Epidermal melanocyte (primary cell): ENCODE measurements around the gene HMGA1.
"Not testable (repeated sequence)": the region's sequence is repeated elsewhere in the genome, so short reads cannot be mapped to it uniquely, and the experiment has no call there.

Source experiments
- DNase-seq: peaks from one replicate; pipeline ENCODE4 v3.0.0; 2011; ENCODE audit warnings: low spot score; ENCODE audit not compliant: insufficient read length

HMGA1 gene

DNA sequence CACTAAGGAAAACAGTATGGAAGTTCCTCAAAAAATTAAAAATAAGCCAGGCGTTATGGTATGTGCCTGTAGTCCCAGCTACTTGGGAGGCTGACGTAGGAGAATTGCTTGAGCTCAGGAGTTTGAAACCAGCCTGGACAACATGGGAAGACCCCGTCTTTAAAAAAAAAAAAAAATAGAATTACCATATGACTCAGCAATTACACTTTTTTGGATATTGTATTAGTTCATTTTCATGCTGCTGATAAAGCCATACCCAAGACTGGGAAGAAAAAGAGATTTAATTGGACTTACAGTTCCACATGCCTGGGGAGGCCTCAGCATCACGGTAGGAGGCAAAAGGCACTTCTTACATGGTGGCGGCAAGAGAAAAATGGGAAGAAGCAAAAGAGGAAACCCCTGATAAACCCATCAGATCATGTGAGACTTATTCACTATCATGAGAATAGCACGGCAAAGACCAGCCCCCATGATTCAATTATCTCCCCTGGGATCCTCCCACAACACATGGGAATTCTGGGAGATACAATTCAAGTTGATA, 22.9 kb downstream of the HMGA1 start:
- no peak for DNase-seq

DNA sequence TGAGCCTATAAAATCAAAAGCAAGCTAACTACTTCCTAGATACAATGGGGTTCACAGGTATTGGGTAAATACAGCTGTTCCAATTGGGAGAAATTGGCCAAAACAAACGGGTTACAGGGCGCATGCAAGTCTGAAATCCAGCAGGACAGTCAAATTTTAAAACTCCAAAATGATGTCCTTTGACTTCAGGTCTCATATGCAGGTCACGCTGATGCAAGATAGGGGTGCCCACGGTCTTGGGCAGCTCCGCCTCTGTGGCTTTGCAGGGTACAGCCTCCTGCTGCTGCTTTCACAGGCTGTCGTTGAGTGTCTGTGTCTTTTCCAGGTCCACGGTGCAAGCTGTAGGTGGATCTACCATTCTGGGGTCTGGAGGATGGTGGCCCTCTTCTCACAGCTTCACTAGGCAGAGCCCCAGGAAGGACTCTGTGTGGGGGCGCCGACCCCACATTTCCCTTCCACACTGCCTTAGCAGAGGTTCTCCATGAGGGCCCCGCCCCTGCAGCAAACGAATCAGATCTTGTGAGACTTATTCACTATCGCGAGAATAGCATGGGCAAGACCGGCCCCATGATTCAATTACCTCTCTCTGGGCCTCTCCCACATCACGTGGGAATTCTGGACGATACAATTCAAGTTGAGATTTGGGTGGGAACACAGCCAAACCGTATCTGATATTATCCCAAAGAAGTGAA, 24.0 kb downstream of the HMGA1 start:
- DNase-seq, result no peak

DNA sequence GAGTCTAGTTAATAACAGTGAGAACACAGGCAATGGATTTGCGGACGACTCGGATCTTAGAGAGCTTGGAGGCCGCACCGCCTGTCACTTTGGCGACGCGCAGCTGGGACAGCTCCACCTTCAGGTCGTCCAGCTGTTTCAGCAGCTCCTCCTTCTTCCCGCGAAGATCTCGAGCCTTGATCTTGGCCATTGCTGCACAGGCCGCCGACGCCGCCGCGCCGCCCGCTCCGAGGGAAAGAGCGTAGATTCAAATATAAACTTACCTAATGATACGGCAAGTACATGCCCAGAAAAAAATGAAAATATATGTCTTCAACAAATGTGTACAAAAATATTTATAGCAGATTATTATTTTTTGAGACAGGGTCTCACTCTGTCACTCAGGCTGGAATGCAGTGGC, 26.8 kb downstream of the HMGA1 start:
- DNase-seq, result not testable (repeated sequence)

DNA sequence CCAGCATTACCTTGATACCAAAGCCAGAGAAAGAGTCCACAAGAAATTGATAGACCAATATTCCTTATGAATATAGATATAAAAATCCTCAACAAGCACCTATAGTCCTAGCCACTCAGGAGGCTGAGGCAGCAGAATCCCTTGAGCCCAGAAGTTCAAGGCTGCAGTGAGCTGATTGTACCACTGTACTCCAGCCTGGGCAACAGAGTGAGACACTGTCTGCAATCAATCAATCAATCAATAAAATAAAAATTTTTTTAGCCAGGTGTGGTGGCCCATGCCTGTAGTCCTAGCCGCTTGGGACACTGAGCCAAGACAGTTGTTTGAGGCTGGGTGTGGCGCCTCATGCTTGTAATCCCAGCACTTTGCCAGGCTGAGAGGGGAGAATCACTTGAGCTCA, 31.1 kb downstream of the HMGA1 start:
- DNase-seq, result no peak

DNA sequence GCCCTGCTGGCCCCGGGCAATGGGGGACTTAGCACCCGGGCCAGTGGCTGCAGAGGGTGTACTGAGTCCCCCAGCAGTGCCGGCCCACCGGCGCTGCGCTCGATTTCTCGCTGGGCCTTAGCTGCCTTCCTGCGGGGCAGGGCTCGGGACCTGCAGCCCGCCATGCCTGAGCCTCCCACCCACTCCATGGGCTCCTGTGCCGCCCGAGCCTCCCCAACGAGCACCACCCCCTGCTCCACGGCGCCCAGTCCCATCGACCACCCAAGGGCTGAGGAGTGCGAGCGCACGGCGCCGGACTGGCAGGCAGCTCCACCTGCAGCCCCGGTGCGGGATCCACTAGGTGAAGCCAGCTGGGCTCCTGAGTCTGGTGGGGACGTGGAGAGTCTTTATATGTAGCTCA, 32.5 kb downstream of the HMGA1 start:
- not testable (repeated sequence) for DNase-seq

DNA sequence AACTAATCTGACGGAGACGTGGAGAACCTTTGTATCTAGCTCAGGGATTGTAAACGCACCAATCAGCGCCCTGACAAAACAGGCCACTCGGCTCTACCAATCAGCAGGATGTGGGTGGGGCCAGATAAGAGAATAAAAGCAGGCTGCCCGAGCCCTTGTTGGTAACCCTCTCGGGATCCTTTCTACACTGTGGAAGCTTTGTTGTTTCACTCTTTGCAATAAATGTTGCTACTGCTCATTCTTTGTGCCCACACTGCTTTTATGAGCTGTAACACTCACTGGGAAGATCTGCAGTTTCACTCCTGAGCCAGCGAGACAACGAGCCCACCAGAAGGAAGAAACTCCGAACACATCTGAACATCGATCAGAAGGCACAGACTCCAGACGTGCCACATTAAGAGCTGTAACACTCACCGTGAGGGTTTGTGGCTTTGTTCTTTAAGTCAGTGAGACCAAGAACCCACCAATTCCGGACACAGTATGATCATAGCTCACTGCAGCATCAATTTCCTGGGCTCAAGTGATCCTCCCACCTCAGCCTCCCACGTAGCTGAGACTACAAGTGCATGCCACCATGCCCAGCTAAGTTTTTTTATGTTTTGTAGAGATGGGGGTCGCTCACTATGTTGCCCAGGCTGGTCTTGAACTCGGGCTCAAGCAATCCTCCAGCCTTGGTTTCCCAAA, 33.1 kb downstream of the HMGA1 start:
- not testable (repeated sequence) for DNase-seq

DNA sequence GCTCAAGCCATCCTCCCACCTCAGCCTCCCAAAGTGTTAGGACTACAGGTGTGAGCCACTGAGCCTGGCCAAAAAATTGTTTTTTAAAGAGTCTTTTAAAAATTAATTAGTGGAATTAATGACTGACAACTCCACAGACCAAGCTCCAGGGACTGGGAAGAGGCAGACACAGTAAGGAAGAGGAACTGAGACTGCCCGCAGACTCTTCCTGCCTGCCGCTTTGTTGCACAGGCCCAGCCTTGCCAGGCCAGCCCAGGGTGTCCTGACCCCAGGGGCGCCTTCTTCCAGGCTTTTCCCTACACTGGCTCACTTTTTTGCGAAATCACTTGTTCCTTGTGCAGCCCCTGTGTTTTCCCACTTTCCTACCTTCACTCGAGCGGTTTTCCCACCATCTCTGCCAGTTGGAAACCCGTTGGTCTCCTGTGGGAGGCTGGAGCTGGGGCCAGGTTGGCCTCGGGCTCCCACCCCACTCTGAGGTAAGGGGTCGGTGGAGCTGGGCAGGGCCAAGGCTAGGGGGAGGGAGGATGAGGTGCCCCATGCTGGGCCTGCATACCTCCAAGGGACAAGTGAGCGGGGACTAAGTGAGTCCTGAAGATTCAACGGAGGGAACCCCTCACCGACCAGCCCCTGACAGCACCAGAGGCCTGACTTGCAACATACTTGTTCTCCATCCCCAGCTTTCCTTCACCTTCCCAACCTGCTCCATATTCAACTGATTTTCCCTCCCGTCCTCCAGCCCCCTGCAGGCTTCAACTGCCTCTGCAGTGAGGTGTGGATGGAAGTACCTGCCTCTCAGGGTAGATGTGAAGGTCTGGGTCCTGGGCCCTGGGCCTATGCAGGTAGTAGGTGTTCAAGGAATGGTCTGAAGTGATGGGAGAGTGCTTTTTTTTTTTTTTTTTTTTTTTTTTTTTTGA, 35.6 kb downstream of the HMGA1 start:
- DNase-seq, result no peak

DNA sequence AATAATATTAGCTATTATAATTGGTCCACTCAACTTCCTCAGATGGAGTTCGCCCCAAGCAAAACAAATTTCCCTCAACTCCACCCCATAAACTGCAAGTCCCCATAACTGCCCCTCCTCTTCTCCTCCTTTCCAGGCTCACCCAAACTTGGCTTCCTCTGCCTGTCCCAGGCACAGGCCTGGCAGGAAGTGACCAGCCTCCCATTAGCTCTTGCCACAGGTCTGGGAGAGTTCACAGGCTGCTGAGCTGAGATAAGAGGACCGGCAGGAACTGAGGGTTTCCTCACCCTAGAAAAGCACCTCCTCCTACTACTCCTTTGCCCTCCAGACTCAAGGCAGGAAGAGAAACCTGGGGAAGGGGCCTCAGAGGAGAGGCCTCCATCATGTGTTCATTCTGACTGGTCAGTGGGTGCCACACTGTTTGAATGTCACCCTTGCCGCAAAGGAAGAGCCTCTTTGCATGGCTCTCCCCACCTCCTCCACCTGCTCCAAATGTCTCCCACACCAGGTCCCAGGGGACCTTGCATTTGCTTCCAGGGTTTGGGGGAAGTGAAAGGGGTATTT, 36.7 kb downstream of the HMGA1 start:
- no peak for DNase-seq

- DNase-seq, result no peak
Observed at GRCh38 chr6:34274129-34274528, 37.5 kb downstream of the HMGA1 start.

- DNase-seq, result no peak
Observed at GRCh38 chr6:34275128-34275804, 38.6 kb downstream of the HMGA1 start.

GRCh38 chr6:34276191-34276590, 39.5 kb downstream of the HMGA1 start:
- no peak for DNase-seq

DNA sequence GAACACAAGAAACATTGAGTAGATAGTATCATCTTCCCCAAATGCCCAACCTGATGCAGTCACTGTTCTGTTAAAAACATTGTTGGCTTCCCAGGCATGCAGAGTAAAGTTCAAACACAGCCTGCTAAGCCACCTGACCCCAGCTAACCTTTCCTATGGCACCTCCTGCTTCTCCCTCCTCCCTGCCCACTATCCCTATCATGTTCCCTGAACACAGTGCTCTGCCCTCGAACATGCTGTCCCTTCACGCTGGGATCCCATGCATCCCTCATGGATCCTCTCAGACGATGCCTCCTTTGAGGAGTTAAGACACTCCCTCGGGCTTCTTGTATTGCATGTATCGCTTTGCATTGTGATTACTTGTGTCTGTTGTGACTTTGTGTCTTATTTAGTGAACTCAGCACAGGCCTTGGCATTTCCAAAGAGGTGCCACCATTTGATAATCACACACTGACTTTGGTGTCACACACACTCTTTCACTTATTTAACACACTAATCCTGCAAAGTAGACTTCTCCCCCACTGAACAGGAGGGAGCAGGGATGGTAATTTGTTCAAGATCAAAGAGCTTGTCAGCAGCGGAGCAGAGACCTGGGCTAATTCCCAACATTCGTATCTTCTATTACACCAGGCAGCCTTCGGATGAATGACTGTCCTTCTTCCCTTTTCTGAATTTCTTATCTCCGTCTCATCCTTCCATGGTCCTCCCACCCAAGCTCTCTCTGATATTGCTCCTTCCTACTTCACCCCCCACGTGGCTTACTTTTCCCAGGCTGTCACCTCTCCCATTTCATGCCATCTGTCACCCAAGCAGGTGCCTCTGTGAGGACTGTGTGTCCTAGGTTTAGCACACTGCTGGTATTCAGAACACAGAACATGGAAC, 40.4 kb downstream of the HMGA1 start:
- DNase-seq, result no peak

DNA sequence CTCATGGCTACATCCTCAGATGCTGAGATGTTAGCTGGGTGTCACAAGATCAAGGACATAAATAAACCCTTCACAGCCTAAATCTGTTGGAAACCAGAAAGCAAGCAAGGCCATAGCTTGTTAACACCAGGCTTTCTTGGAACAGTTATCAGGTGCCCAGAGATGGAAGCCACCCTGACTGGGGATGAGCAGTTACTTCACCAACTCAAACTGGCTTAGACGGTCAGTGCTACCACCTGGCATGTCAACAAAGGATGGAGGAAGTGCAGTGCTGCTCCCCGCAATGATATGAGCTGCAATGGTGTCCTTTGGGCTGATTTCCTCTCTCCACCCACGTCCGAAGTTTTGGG, 41.1 kb downstream of the HMGA1 start:
- no peak for DNase-seq

GRCh38 chr6:34278833-34279232, 42.2 kb downstream of the HMGA1 start:
- DNase-seq, result no peak

- no peak for DNase-seq
Observed at GRCh38 chr6:34280216-34280615, 43.5 kb downstream of the HMGA1 start.

GRCh38 chr6:34281702-34282334, 45.1 kb downstream of the HMGA1 start:
- DNase-seq, result no peak

- DNase-seq, result peak; percentile 53
Observed at GRCh38 chr6:34284563-34285447, 48.1 kb downstream of the HMGA1 start.

DNA sequence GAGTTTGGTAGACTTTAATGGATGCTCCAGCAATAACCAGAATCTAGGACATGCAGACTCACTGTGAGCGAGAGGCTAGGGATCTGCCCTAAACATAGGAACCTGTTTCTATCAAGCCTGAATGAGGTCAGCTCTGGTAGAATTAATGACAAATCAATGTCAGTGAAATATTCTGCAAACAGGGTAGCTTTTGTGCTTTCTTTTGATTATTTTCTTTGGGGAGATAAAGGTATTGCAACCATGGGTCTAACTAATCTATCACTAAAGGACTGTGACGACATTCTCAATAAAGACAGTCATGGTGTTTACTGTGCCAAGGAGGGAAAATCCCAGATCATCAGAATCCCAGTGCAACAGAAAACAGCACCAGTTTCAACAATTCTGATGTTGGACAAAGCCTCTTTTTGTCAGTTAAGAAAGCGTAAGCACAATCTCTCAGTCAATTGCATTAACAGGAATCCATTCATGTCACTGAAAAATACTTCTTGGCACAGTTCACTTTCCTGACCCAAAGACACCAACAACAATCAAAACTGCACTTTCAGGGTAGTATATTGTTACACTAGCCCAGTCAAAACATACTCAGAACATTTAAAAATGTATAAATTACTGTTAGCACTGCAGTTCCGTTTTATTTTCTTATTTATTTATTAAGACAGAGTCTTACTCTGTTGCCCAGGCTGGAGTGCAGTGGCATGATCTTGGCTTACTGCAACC, 48.9 kb downstream of the HMGA1 start:
- DNase-seq, result peak; percentile 33
